ENCODE results near the gene BOLA2. TPM values are rescaled to one million over a fixed set of nuclear protein-coding genes. Genes with fewer than 3 reads are reported as not detected.
"Not testable (repeated sequence)": the region's sequence is repeated elsewhere in the genome, so short reads cannot be mapped to it uniquely, and the experiment has no call there.

Gene BOLA2
- total RNA-seq, result 10 to 100 TPM; 16.0 to 38.7 (median 25.1) TPM

GRCh38 chr16:29454269-29454668 is at the start of gene BOLA2, which contains the start of gene SLX1B:
TSS of gene BOLA2 (minus strand) at chr16:29454351. CDS start at chr16:29454253, 98 bp downstream.
TSS of gene SLX1B (plus strand) at chr16:29454533.
- WGBS, 10 experiments, result no CpG with 5 or more reads among the region's 33 CpGs
- ATAC-seq (replicated peaks in 6 of 8), result peak; percentile 89 to 93 (median 91)
- H3K4me3 ChIP-seq; in situ Hi-C loops (cut with MboI; ENCODE audit: low pct_unique_long_range_greater_than_20kb in 2 of 9, low sequenced_read_pairs in 9 of 9, unreplicated experiment in 9 of 9); H3K27ac ChIP-seq; H3K4me1 ChIP-seq (replicated peaks in 1 of 2): not testable (repeated sequence)

DNA sequence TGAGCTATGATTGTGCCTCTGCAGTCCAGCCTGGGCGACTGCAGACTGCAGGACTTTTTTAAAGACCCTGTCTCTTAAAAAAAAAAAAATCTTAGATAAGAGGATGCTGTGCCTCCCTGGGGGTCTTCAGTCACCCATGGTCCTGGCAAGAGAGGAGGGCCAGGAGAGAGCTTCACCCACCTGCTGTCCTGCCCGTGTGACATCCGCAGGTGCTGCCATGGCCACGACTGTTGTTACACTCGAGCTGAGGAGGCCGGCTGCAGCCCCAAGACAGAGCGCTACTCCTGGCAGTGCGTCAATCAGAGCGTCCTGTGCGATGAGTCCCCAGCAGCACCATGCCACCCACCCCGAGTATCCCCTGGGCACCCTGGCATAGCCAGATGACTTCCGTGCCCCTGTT is 28.1 kb upstream of the BOLA2 start:
- H3K4me3 ChIP-seq; H3K27ac ChIP-seq; H3K4me1 ChIP-seq (replicated peaks in 1 of 2); ATAC-seq (replicated peaks in 6 of 8); in situ Hi-C loops (cut with MboI; ENCODE audit: low pct_unique_long_range_greater_than_20kb in 2 of 9, low sequenced_read_pairs in 9 of 9, unreplicated experiment in 9 of 9): not testable (repeated sequence)
- WGBS, 10 experiments, result no CpG with 5 or more reads among the region's 12 CpGs

DNA sequence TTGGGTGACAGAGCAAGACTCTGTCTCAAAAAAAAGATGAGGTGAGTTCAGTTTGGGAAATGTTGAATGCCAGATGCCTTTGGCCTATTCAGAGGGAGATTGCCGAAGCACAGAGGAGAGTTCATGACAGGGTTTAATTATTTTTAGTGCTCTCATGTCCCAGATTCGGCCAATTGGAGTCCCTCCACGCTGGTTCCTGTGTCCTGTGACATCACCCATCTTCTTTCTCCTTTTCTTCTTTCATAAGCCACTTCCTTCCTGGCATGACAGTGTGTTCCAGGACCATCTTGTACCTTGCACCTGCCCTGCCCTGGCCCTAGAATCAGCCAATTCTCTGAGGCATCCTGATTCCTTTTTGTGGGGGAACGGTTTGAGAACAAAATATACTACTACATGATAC is 17.9 kb upstream of the BOLA2 start:
- ATAC-seq (replicated peaks in 6 of 8); H3K4me3 ChIP-seq; H3K27ac ChIP-seq; in situ Hi-C loops (cut with MboI; ENCODE audit: low pct_unique_long_range_greater_than_20kb in 2 of 9, low sequenced_read_pairs in 9 of 9, unreplicated experiment in 9 of 9); H3K4me1 ChIP-seq (replicated peaks in 1 of 2): not testable (repeated sequence)
- no CpG with 5 or more reads among the region's 4 CpGs for WGBS, 10 experiments

GRCh38 chr16:29469660-29470059 is 15.5 kb upstream of the BOLA2 start:
- in situ Hi-C loops (cut with MboI; ENCODE audit: low pct_unique_long_range_greater_than_20kb in 2 of 9, low sequenced_read_pairs in 9 of 9, unreplicated experiment in 9 of 9); H3K27ac ChIP-seq; H3K4me3 ChIP-seq; H3K4me1 ChIP-seq (replicated peaks in 1 of 2): not testable (repeated sequence)
- no CpG with 5 or more reads among the region's 6 CpGs for WGBS, 10 experiments
- peak in 3 of 8 experiments; percentile 67 to 86 (median 82) for ATAC-seq (replicated peaks in 6 of 8)

GRCh38 chr16:29467654-29468366 is 13.7 kb upstream of the BOLA2 start:
- no CpG with 5 or more reads among the region's 10 CpGs for WGBS, 10 experiments
- peak in 7 of 8 experiments; percentile 4 to 77 (median 73) for ATAC-seq (replicated peaks in 6 of 8)
- in situ Hi-C loops (cut with MboI; ENCODE audit: low pct_unique_long_range_greater_than_20kb in 2 of 9, low sequenced_read_pairs in 9 of 9, unreplicated experiment in 9 of 9); H3K27ac ChIP-seq; H3K4me3 ChIP-seq; H3K4me1 ChIP-seq (replicated peaks in 1 of 2): not testable (repeated sequence)

DNA sequence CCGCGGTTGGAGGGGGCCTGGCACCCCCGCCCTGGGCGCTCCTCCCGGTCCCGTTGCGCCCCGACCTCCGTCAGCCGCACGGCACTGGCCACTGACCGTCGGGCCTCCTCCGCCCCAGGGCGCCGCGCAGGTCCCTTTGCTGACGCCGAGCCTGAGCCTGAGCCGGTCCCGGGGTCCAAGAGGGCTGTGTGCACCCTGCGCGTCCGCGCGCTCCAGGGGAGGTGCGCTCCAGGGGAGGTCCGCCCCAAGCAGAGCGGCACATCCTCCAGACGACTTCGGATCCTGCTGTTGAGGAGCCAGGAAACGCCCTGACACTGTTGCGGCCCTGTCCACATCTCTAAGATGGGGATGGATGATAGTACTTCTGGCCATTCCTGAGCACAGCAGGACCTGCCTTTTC is 12.8 kb upstream of the BOLA2 start:
- in situ Hi-C loops (cut with MboI; ENCODE audit: low pct_unique_long_range_greater_than_20kb in 2 of 9, low sequenced_read_pairs in 9 of 9, unreplicated experiment in 9 of 9); H3K4me3 ChIP-seq; H3K27ac ChIP-seq; H3K4me1 ChIP-seq (replicated peaks in 1 of 2): not testable (repeated sequence)
- WGBS, 10 experiments, result no CpG with 5 or more reads among the region's 33 CpGs
- peak; percentile 15 to 46 (median 30) for ATAC-seq (replicated peaks in 6 of 8)

DNA sequence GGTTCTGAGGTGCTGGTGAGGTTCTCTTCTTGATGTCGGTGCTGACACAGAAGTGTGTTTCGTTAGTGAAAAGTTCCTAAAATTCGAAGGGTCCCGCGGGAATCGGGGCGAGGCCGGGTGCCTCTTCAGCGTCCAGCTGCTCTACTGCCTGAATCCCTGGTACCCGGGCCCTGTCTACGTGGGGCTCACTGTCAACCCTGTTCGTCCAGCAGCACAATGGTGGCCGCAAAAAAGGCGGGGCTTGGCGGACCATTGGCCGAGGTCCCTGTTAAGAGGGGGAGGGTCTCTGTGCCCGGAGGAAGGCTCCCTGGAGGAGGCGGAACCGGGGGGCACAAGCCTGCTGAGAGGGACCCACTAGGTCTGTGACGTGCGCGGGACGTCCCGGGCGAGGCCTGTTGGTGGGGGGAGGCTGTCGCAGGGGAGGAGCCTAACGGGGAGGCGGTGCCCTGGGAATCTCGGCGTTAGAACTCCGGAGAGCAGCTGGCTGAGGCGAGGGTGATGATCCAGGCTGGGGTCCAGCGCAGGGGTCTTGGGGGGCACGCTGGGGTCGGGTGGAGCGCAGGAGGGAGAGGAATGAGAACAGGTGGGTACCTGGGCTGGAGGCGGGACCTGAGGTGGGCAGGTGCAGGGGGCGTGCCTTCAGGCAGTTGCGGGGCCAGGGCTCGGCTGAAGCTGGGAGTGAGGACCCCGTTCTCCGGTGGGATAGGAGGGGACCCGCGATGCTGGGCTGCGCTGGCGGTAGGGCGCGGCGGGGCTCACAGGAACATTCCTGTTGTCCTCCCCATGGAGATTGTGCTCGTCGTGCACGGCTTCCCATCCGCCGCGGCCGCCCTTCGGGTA is 12.1 kb upstream of the BOLA2 start:
- in situ Hi-C loops (cut with MboI; ENCODE audit: low pct_unique_long_range_greater_than_20kb in 2 of 9, low sequenced_read_pairs in 9 of 9, unreplicated experiment in 9 of 9), result not testable (repeated sequence)
- WGBS, 10 experiments, result no CpG with 5 or more reads among the region's 57 CpGs

DNA sequence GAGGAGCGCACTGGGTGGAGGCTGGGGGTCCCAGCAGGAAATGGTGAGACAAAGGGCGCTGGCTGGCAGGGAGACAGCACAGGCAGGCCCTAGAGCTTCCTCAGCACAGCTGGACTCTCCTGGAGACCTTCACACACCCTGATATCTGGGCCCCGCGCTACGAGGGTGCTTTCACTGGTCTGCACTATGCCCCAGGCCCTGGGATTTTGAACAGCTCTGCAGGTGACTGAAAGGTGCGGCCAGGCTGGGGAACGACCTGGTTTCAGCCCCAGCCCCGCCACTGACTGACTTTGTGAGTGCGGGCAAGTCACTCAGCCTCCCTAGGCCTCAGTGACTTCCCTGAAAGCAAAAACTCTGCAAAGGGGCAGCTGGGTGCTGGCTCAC is 6.5 kb upstream of the BOLA2 start:
- WGBS, 10 experiments, result no CpG with 5 or more reads among the region's 9 CpGs
- in situ Hi-C loops (cut with MboI; ENCODE audit: low pct_unique_long_range_greater_than_20kb in 2 of 9, low sequenced_read_pairs in 9 of 9, unreplicated experiment in 9 of 9); H3K4me1 ChIP-seq (replicated peaks in 1 of 2); H3K4me3 ChIP-seq; H3K27ac ChIP-seq: not testable (repeated sequence)
- ATAC-seq (replicated peaks in 6 of 8), result peak; percentile 4 to 36 (median 18)

More for the DNA sequence above, 12.1 kb upstream of the BOLA2 start:
- not testable (repeated sequence) for H3K4me1 ChIP-seq (replicated peaks in 1 of 2); H3K27ac ChIP-seq; H3K4me3 ChIP-seq
- peak; percentile 17 to 75 (median 62) for ATAC-seq (replicated peaks in 6 of 8)

GRCh38 chr16:29459706-29460646 is 5.8 kb upstream of the BOLA2 start, which contains the start of gene SULT1A4:
TSS of gene SULT1A4 (plus strand) at chr16:29459913. CDS start at chr16:29461386, 1,473 bp downstream.
- peak; percentile 63 to 86 (median 78) for ATAC-seq (replicated peaks in 6 of 8)
- H3K27ac ChIP-seq; H3K4me1 ChIP-seq (replicated peaks in 1 of 2); H3K4me3 ChIP-seq; in situ Hi-C loops (cut with MboI; ENCODE audit: low pct_unique_long_range_greater_than_20kb in 2 of 9, low sequenced_read_pairs in 9 of 9, unreplicated experiment in 9 of 9): not testable (repeated sequence)
- no CpG with 5 or more reads among the region's 13 CpGs for WGBS, 10 experiments

GRCh38 chr16:29457660-29458059 is 3.5 kb upstream of the BOLA2 start:
- H3K4me3 ChIP-seq; in situ Hi-C loops (cut with MboI; ENCODE audit: low pct_unique_long_range_greater_than_20kb in 2 of 9, low sequenced_read_pairs in 9 of 9, unreplicated experiment in 9 of 9); H3K4me1 ChIP-seq (replicated peaks in 1 of 2); H3K27ac ChIP-seq; ATAC-seq (replicated peaks in 6 of 8): not testable (repeated sequence)
- WGBS, 10 experiments, result no CpG with 5 or more reads among the region's 2 CpGs

DNA sequence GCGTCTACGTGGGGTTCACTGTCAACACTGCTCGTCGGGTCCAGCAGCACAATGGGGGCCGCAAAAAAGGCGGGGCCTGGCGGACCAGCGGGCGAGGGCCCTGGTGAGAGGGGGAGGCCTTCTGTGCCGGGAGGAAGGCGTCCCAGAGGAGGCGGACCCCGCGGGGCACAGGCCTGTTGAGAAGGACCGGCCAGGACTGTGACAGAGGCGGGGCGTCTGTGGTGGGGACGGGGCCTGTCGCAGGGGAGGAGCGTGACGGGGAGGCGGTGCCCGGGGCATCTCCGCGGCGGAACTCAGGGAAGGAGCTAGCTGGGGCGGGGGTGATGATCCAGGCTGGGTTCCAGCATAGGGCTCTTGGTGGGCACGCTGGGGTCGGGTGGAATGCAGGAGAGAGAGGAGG is 677 bp upstream of the BOLA2 start:
- ATAC-seq (replicated peaks in 6 of 8), result peak; percentile 58 to 80 (median 76)
- in situ Hi-C loops (cut with MboI; ENCODE audit: low pct_unique_long_range_greater_than_20kb in 2 of 9, low sequenced_read_pairs in 9 of 9, unreplicated experiment in 9 of 9), result not testable (repeated sequence)
- WGBS, 10 experiments, result no CpG with 5 or more reads among the region's 29 CpGs

DNA sequence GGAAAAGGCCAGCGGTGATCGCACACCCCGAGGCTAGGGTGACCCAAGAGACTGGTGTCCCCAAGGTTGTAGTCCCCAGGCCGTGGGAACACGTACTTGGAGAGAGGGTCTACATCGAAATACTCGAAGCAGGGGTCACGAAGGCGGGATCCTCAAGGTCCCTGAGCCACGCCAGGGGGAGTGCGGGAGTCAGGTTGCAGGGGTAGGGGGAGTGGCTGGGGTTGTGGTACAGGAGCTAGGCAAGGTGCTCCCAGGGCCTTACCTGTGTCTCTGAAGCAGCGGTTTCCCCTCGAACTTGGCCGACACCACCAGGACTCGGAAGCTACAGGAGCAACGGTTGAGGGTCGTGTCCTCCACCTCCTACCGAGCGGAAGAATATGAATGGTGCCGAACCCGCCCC is 397 bp downstream of the BOLA2 start:
- H3K4me1 ChIP-seq (replicated peaks in 1 of 2); H3K4me3 ChIP-seq; H3K27ac ChIP-seq; in situ Hi-C loops (cut with MboI; ENCODE audit: low pct_unique_long_range_greater_than_20kb in 2 of 9, low sequenced_read_pairs in 9 of 9, unreplicated experiment in 9 of 9): not testable (repeated sequence)
- peak; percentile 4 to 32 (median 24) for ATAC-seq (replicated peaks in 6 of 8)
- no CpG with 5 or more reads among the region's 21 CpGs for WGBS, 10 experiments

More for the DNA sequence above, 677 bp upstream of the BOLA2 start:
- H3K27ac ChIP-seq; H3K4me3 ChIP-seq; H3K4me1 ChIP-seq (replicated peaks in 1 of 2): not testable (repeated sequence)

GRCh38 chr16:29425390-29425789 is 28.8 kb downstream of the BOLA2 start:
- H3K4me1 ChIP-seq (replicated peaks in 1 of 2); in situ Hi-C loops (cut with MboI; ENCODE audit: low pct_unique_long_range_greater_than_20kb in 2 of 9, low sequenced_read_pairs in 9 of 9, unreplicated experiment in 9 of 9); H3K27ac ChIP-seq; H3K4me3 ChIP-seq; ATAC-seq (replicated peaks in 6 of 8): not testable (repeated sequence)
- 100% methylated on average over 2 of the region's 3 CpGs; no CpG with 5 or more reads in 9 of the 10 experiments for WGBS, 10 experiments

Measured in motor neuron (in vitro differentiated cells).